GM18873 (cell line): ENCODE data around the gene BANF1.

Experiments
- ATAC-seq: cut with Tn5 transposase; IDR thresholded peaks from one replicate; pipeline ENCODE4 v1.9.1; 2021; ENCODE audit warnings: mild to moderate bottlenecking, moderate library complexity, moderate number of reproducible peaks; ENCODE audit not compliant: unreplicated experiment, low FRiP score

The BANF1 gene

DNA sequence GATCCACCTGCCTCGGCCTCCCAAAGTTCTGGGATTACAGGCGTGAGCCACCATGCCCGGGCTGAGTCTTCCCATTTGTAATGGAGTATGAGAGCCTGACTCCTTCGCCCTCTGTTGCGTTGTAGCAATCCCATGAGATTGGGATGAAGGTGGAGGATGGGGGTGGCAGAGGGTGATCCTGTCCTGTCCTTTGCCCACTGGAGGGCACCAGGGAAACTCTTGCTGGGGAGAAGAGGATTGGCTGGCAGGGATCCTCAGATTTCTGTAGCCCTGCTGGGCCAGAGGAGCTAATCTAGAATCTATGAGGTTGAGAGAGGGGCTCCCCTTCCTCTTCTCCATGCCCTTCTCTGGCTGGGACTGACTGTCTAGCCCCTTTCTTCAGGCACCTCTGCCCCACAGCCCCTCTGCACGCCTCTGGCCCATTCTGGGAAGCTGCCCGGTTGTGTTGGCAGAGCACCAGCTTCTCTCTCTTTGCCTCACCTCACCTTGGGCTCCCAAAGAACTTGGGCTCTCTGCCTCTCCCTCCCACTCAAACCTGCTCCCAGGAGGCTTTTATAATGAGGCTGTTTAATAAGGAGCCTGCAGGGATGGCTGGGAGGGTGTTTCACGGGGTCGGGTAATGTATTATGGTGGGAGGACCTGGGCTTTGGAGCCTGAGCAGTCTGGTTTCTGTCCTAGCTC is 33.5 kb downstream of the BANF1 start:
- ATAC-seq: no peak

GRCh38 chr11:66036334-66036710 is 34.0 kb downstream of the BANF1 start:
- no peak for ATAC-seq

- no peak for ATAC-seq
These were observed 35.0 kb downstream of the BANF1 start for GRCh38 chr11:66037327-66037726.

DNA sequence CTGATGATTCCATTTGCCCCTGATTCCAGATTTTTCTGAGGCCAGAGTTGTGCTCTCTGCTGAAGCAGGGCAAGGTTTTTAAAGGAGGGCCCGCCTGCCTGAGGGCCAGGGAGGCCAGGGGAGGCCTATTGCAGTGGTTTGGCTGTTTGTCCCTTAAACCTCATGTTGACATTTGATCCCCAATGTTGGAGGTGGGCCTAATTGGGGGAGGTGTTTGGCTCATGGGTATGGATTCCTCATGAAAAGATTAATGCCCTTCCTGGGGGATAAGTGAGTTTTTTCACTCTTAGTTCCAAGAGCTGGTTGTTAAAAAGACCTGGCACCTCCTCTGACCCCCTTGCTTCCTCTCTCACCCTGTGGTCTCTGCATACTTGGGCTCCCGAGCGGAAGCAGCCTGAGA is 37.5 kb downstream of the BANF1 start:
- ATAC-seq: no peak

- ATAC-seq: no peak
These were observed 40.1 kb downstream of the BANF1 start for GRCh38 chr11:66042227-66042995.

GRCh38 chr11:66042996-66043906 is 40.9 kb downstream of the BANF1 start:
- ATAC-seq: no peak

DNA sequence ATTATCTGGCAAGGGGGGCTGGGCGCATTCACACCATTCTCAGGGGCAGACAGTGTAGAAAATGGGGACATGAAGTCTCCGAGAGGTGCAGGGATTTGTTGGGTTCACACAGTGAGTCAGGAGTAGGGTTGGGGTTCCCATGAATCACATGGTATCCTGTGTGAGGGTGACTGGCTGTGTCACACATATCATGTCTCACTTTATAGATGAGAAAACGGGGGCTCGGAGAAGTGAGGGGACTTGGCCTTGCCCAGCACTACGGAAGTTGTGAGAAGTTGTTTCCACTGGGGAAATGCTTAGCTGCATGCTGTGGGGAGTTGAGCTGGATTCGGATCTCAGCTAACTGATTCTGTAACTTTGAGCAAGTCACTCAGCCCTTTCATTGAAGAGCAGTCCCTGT is 42.5 kb downstream of the BANF1 start:
- ATAC-seq: no peak

DNA sequence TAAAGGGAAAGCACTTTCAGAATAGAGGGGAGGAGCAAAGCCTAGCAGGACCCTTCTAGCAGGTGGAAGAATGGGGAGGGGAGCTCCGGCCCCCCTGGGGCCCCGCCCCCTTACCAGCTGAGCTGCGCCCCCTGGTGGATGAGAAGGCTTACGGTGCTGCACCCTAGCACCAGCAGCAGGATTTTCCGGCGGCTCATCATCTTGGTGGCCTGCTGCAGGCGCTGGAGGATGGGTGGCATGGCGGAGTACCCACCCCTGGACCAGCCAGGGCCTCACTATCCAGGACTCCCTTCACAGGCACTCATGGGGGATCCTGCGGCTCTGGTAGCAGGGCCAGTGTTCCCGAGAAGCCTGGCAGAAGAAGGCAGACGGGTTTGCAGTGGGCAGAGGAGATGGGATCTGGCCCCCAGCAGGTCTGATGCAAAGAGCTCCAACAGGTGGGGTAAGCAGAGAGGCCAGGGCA is 42.9 kb downstream of the BANF1 start:
- no peak for ATAC-seq

- no peak for ATAC-seq
These were observed 44.6 kb downstream of the BANF1 start for GRCh38 chr11:66046901-66047300.

DNA sequence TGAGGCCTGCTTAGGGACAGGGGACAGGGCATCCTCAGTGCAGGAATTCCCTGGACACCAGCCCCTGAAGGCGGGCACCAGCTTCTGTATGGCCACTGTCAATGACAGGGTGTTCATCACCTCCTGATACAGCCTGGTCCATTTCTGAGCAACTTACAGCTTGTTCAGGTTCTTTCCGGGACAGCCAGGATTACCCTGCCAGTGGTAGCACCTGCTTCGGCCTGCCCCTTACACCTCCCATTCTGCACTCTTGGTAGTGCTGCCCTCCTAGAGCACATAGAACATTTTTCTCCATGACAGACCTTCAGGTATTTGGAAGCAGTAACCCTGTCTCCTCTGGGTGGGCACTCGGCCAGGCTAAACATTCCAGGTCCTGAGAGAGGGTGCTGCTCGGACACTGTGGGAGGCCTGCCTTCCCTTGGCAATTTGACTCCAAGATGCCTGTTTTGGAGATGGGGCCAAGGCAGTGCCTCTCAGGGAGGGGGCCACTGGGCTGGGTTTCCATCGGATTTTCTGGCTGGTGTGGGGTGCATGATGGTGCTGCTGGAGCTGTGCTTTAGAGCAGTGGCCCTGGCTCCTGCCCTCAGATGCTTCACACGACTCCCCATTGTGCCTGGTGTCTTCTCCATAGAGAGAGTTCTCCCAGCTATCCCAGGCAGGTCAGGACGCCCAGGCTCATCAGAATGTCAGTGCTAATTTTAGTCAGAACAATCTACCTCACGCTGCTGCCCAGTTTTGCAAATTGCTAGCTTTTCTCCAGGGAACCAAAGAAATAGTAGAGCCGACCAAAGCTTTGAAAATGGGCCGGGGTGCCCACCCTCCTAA is 45.5 kb downstream of the BANF1 start:
- no peak for ATAC-seq

DNA sequence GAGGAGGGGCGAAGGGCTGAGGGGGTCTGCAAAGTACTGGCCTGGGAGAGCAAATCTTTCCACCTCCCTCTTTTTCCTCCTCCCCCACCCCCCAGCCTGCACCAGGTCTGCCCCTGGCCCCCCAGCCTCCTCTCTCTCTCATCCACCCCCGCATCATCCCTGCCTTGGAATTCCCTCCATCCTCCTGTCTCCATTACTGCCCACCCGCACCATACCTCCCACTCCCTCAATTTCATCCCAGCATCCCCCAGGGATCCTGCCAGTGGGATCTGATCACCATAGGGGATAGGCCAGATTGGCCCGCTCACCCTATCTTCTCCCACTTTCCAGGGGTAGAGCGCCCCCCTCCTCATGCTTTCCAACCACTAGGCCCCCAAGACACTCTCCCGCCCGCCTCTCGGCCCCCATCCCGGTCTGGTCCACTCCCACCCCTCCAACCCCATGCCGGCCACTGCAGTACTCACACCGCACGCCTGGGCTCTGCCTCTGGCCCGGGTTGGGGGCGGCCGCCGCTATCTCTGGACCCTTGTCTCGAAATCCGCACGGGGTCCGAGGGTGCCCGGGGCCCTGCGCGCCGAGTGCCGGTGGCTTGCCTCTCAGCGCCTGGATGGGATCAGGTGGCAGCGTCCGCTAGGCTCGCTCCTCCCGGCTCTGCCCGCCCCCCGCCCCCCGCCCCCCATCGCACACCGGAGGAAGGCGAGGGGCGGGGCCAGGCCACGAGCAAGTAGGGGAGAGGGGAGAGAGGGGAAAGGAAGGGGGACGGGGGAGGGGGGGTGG is 46.4 kb downstream of the BANF1 start, which contains the start of gene GAL3ST3:
Gene GAL3ST3 (minus strand): TSS at position 615 of the 777 bp plus-strand sequence. CDS start 3,746 bp downstream, outside the sequence.
- ATAC-seq: no peak

DNA sequence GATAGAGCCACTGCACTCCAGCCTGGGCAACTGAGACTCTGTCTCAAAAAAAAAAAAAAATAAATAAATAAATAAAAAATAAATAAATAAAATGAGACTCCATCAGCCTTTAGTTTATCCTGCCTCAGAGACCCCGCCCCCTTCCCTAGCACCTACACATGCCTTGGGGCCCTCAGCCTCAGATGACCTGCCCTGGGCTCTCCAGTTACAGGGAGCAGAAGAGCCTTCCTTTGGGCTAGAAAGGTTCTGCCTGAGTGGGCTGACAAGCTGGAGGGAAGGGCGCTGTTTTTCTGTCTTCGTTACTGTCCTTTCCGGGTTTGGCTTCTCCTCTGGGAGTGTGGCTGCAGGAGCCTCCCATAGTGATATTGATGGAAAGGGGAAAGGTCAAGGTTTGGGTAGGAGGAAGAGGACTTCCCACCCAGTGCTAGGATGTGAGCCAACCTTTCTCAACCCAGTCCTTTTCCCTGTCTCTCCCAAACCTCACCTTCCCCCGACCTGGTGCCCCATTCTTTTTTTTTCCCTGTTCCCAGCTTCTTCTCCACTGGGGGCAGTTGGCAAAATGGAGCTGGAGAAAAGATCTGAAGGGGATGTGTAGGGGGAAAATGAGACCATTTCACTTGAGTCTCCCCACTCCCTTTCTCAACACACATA is 48.4 kb downstream of the BANF1 start:
- no peak for ATAC-seq

DNA sequence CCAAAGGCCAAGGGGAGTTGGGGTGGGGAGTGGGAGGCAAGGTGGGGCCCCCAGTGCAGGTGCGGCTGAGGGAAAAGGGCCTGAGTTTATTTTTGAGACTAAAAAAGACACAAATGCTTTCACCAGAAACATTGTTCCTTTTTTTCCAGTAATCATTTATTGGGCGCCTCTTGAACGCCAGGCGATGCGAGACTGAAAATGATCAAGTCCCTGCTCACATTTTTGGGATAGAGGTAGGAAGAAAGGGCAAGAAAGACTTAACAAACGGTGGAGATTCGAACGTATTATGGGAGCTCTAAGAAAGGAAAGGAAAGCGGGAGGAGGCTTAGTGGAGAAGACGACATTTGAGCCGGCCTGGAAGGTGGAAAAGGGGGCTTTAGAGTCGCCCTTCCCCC is 49.1 kb downstream of the BANF1 start:
- ATAC-seq: no peak

GRCh38 chr11:66051766-66052663 is 49.7 kb downstream of the BANF1 start, which contains the start of gene SF3B2:
Gene SF3B2, plus strand, starts transcription at chr11:66052364. Its CDS starts 21 bp downstream, at chr11:66052385.
- peak; percentile 85 for ATAC-seq

GRCh38 chr11:66052664-66052982 is 50.3 kb downstream of the BANF1 start:
- no peak for ATAC-seq
